ENCODE results near the gene PTPRB.

DNA sequence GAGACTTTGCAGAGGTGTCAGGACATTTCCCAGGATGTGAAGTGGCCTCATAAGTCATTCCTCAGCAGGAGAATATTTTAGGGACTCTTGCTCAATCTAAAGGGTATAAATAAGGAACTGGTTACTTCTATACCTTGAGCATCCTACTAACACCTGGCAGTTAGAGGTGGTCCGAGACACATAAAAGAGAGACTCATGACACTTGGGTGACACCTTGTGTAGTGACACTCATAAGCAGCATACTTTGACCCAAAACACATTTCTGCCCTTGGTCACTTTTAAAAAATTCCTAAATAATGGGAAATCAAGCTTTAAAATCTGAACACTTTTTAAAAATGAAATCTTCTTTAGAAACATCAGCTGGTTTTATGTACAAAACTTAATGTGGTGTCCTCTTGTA is 152.8 kb downstream of the PTPRB start:
- TF ChIP-seq, protein P1, sequence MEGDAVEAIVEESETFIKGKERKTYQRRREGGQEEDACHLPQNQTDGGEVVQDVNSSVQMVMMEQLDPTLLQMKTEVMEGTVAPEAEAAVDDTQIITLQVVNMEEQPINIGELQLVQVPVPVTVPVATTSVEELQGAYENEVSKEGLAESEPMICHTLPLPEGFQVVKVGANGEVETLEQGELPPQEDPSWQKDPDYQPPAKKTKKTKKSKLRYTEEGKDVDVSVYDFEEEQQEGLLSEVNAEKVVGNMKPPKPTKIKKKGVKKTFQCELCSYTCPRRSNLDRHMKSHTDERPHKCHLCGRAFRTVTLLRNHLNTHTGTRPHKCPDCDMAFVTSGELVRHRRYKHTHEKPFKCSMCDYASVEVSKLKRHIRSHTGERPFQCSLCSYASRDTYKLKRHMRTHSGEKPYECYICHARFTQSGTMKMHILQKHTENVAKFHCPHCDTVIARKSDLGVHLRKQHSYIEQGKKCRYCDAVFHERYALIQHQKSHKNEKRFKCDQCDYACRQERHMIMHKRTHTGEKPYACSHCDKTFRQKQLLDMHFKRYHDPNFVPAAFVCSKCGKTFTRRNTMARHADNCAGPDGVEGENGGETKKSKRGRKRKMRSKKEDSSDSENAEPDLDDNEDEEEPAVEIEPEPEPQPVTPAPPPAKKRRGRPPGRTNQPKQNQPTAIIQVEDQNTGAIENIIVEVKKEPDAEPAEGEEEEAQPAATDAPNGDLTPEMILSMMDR (IDR thresholded peaks at IDR 0.05) = no peak
- TF ChIP-seq POLR2A (IDR thresholded peaks at IDR 0.05) = no peak
